Omental fat pad (tissue), 4 donors: Measurements from ENCODE around the gene FLT1. TPM values are rescaled to one million over a fixed set of nuclear protein-coding genes. Genes with fewer than 3 reads are reported as not detected.
A peak's percentile ranks its signal among the peaks of the same experiment; 100 is the strongest.

Source experiments
- ATAC-seq: fragments of 150-250 bp; one replicate; pipeline ENCODE4 v1.9.1; 2016; ENCODE audit warnings: mild to moderate bottlenecking, moderate library complexity; ENCODE audit not compliant: low FRiP score
- DNase-seq: peaks from one replicate; pipeline ENCODE4 v3.0.0-alpha.2; 2019; ENCODE audit warnings: low spot score
- CTCF ChIP-seq, 3 donors: fragments of 450-650 bp; IDR thresholded peaks; one replicate each; pipeline ENCODE4 v1.5.1; 2016 to 2017; ENCODE audit warnings: antibody characterized with exemption in 3 of 3, mild to moderate bottlenecking in 3 of 3, moderate library complexity in 2 of 3
- total RNA-seq, 4 donors: library from RNA; depleted of rRNA; stranded (reverse); fragments of >200 nt; gene quantifications; one replicate each; pipeline ENCODE4 v1.1.0, GENCODE V29; 2016

The FLT1 gene
- total RNA-seq, 4 donors from 2014 or later, result 24.8 to 210 (median 65.7) TPM

GRCh38 chr13:28533125-28533436, 38.2 kb upstream of the FLT1 start:
- ATAC-seq, result no peak
- TF ChIP-seq CTCF (IDR thresholded peaks at IDR 0.05), result no peak
- DNase-seq, result no peak

- no peak for TF ChIP-seq CTCF (IDR thresholded peaks at IDR 0.05)
- no peak for DNase-seq
- ATAC-seq, result peak; percentile 44
Observed at GRCh38 chr13:28532388-28533124, 37.6 kb upstream of the FLT1 start.

- ATAC-seq (no peak), DNase-seq (no peak)
- no peak for TF ChIP-seq CTCF (IDR thresholded peaks at IDR 0.05)
Observed at GRCh38 chr13:28531845-28532387, 37.0 kb upstream of the FLT1 start.

- DNase-seq (no peak), ATAC-seq (peak; percentile 41)
- TF ChIP-seq CTCF (IDR thresholded peaks at IDR 0.05), result no peak
Observed at GRCh38 chr13:28531077-28531844, 36.3 kb upstream of the FLT1 start.

- no peak for TF ChIP-seq CTCF (IDR thresholded peaks at IDR 0.05)
- DNase-seq (no peak), ATAC-seq (no peak)
Observed at GRCh38 chr13:28530729-28531076, 35.8 kb upstream of the FLT1 start.

- DNase-seq (no peak), ATAC-seq (no peak)
- no peak for TF ChIP-seq CTCF (IDR thresholded peaks at IDR 0.05)
Observed at GRCh38 chr13:28529836-28530235, 34.9 kb upstream of the FLT1 start.
